NCI-H526 treated with DMSO at 0.1 percent for 48 hours (cell line): ENCODE measurements around the gene RFX2.

Experiments used
- DNase-seq: peaks from one replicate; lab custom pipeline; 2025; lab: John Stamatoyannopoulos, UW

Gene RFX2

GRCh38 chr19:6103894-6104293, 6.4 kb downstream of the RFX2 start:
- DNase-seq, result no peak

GRCh38 chr19:6103217-6103644, 7.1 kb downstream of the RFX2 start:
- DNase-seq, result no peak

- DNase-seq, result no peak
Measured at GRCh38 chr19:6101991-6102390, 8.3 kb downstream of the RFX2 start.

GRCh38 chr19:6101291-6101825, 8.9 kb downstream of the RFX2 start:
- DNase-seq, result no peak

- DNase-seq, result no peak
Measured at GRCh38 chr19:6100284-6100915, 9.9 kb downstream of the RFX2 start.

- no peak for DNase-seq
Measured at GRCh38 chr19:6099599-6099998, 10.7 kb downstream of the RFX2 start.

GRCh38 chr19:6099033-6099432, 11.3 kb downstream of the RFX2 start:
- no peak for DNase-seq

- no peak for DNase-seq
Measured at GRCh38 chr19:6098574-6098973, 11.7 kb downstream of the RFX2 start.

GRCh38 chr19:6097911-6098310, 12.4 kb downstream of the RFX2 start:
- no peak for DNase-seq

GRCh38 chr19:6095760-6096159, 14.5 kb downstream of the RFX2 start:
- DNase-seq, result no peak

- peak; percentile 18 for DNase-seq
Measured at GRCh38 chr19:6092329-6093286, 17.7 kb downstream of the RFX2 start.

GRCh38 chr19:6091771-6092291, 18.5 kb downstream of the RFX2 start:
- no peak for DNase-seq

- DNase-seq, result no peak
Measured at GRCh38 chr19:6090634-6091033, 19.7 kb downstream of the RFX2 start.

GRCh38 chr19:6088602-6089049, 21.7 kb downstream of the RFX2 start:
- no peak for DNase-seq

GRCh38 chr19:6087074-6087571, 23.2 kb downstream of the RFX2 start:
- no peak for DNase-seq

- no peak for DNase-seq
Measured at GRCh38 chr19:6086068-6086788, 24.1 kb downstream of the RFX2 start.

GRCh38 chr19:6084821-6085220, 25.5 kb downstream of the RFX2 start:
- DNase-seq, result no peak

- no peak for DNase-seq
Measured at GRCh38 chr19:6079107-6079506, 31.2 kb downstream of the RFX2 start.

GRCh38 chr19:6078068-6078467, 32.2 kb downstream of the RFX2 start:
- DNase-seq, result no peak

GRCh38 chr19:6076675-6077463, 33.4 kb downstream of the RFX2 start:
- DNase-seq, result no peak

GRCh38 chr19:6076291-6076665, 34.0 kb downstream of the RFX2 start:
- no peak for DNase-seq
